IgD-negative memory B cell (primary cell): ENCODE results near the gene F13B. TPM values are rescaled to one million over a fixed set of nuclear protein-coding genes. Genes with fewer than 3 reads are reported as not detected.
"Not testable (repeated sequence)": the region's sequence is repeated elsewhere in the genome, so short reads cannot be mapped to it uniquely, and the experiment has no call there.

Source experiments
- H3K27ac Mint-ChIP-seq, 3 donors: one replicate each; pipeline ENCODE4 v1.8.0; 2020 to 2022; ENCODE audit warnings: mild to moderate bottlenecking in 3 of 3, mixed read lengths in 3 of 3, moderate library complexity in 1 of 3
- H3K27me3 Mint-ChIP-seq: one replicate; pipeline ENCODE4 v1.8.0; 2021; ENCODE audit warnings: mixed read lengths
- H3K36me3 Mint-ChIP-seq: one replicate; pipeline ENCODE4 v1.8.0; 2020; ENCODE audit warnings: mild to moderate bottlenecking, mixed read lengths
- H3K4me1 Mint-ChIP-seq, 3 donors: one replicate each; pipeline ENCODE4 v1.8.0; 2020 to 2022; ENCODE audit warnings: mixed read lengths in 3 of 3, mild to moderate bottlenecking in 1 of 3
- H3K4me3 Mint-ChIP-seq, 4 donors: one replicate each; pipeline ENCODE4 v1.8.0; 2020 to 2022; ENCODE audit warnings: mild to moderate bottlenecking in 4 of 4, mixed read lengths in 4 of 4, moderate library complexity in 3 of 4
- H3K9me3 Mint-ChIP-seq, 3 donors: one replicate each; pipeline ENCODE4 v1.8.0; 2020 to 2021; ENCODE audit warnings: mixed read lengths in 3 of 3, mild to moderate bottlenecking in 1 of 3
- polyA plus RNA-seq: library from polyadenylated mRNA; unstranded; fragments of 300-500 nt; fragmentation: Illumina TruSeq; gene quantifications from one replicate; pipeline ENCODE4 v1.2.3, GENCODE V29; 2021

Gene F13B, protein sequence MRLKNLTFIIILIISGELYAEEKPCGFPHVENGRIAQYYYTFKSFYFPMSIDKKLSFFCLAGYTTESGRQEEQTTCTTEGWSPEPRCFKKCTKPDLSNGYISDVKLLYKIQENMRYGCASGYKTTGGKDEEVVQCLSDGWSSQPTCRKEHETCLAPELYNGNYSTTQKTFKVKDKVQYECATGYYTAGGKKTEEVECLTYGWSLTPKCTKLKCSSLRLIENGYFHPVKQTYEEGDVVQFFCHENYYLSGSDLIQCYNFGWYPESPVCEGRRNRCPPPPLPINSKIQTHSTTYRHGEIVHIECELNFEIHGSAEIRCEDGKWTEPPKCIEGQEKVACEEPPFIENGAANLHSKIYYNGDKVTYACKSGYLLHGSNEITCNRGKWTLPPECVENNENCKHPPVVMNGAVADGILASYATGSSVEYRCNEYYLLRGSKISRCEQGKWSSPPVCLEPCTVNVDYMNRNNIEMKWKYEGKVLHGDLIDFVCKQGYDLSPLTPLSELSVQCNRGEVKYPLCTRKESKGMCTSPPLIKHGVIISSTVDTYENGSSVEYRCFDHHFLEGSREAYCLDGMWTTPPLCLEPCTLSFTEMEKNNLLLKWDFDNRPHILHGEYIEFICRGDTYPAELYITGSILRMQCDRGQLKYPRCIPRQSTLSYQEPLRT
- not detected for polyA plus RNA-seq

DNA sequence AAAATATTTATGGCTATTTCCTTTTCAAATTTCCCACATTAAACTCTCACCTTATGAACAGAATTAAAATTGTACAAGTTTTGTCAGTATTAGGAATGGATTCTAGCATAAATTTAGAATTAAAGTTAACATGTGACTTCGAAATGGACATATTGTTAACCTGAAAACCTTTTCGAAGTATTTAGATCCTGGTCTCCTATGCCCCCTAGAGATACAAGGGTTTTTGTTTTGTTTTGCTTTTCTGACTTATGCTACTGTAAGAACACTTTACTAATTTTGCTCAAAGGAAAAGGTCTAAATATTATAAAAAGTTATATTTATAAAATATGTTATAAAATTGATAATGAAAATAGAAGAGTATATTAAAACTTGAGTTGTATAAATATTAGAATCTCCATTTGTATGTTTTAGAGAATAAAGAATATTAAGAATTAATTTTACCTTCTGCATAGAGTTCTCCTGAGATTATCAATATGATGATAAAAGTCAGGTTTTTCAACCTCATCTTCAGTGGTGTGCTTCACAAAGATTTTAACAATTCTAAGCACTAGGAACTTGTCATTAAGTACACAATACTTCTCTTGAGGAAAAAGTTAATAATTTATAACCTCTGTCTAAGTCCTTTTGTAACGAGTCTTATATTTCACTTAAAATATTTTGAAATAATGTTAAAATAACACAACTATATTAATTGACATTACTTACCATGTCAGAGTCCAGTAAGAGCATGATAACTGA, at the start of gene F13B:
TSS of gene F13B (minus strand) at position 542 of the 738 bp plus-strand sequence. CDS start at position 505, 37 bp downstream.
- no peaks in the 10 kb centered on the region for H3K27me3 Mint-ChIP-seq
- H3K4me1 Mint-ChIP-seq = peaks cover 0 to 2% (median 0%) of the 10 kb centered on the region in 3 donors
- H3K4me3 Mint-ChIP-seq = no peak within 1 kb of the TSS
- peaks cover 0 to 10% (median 2%) of the 10 kb centered on the region in 3 donors for H3K9me3 Mint-ChIP-seq
- no peak within 1 kb of the TSS for H3K27ac Mint-ChIP-seq
- H3K36me3 Mint-ChIP-seq = no peaks in the 10 kb centered on the region

DNA sequence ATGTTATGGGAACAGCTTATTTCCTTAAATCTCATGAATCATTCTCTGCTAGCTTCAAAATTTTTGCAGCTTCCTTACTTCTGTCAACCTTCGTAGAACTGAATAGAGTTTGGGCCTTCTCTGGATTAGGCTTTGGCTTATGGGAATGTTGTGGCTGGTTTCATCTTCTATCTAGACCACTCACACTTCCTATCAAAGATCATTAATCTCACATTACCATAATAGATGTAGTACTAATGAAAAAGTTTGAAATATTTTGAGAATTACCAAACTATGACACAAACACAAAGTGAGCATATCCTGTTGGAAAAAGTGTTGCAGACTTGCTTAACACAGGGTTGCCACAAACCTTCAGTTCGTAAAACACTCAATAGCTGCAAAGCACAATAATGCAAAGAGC, 49.1 kb upstream of the F13B start:
- H3K9me3 Mint-ChIP-seq = no peaks in the 10 kb centered on the region

DNA sequence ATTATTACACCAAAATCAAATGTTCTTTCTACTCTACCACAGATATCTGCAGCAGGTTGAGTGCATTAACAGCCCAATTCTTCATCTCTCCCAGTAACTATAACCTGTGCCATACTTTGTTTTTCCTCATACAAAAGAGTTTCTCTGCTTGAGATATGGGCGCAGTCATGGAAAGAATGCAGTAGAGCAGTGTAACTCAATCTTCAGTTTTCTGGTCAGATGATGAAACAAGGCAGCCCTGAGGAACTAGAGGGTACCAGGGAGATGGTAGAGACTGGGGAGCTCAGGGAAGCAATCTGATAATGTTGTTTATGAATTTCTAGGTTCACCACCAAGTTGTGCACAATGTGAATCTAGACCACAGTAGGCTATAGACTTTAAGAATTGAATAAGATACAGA, 39.8 kb upstream of the F13B start:
- Mint-ChIP-seq H3K36me3 (peaks cover 2% of the 10 kb centered on the region), H3K27me3 (no peaks in the 10 kb centered on the region), H3K4me3 (no peak overlapping the region), H3K9me3 (no peaks in the 10 kb centered on the region), H3K4me1 (no peaks in the 10 kb centered on the region), H3K27ac (no peak overlapping the region)

More for the DNA sequence above, 49.1 kb upstream of the F13B start:
- Mint-ChIP-seq H3K4me3 (no peak overlapping the region), H3K4me1 (no peaks in the 10 kb centered on the region), H3K27me3 (no peaks in the 10 kb centered on the region), H3K36me3 (no peaks in the 10 kb centered on the region), H3K27ac (no peak overlapping the region)

DNA sequence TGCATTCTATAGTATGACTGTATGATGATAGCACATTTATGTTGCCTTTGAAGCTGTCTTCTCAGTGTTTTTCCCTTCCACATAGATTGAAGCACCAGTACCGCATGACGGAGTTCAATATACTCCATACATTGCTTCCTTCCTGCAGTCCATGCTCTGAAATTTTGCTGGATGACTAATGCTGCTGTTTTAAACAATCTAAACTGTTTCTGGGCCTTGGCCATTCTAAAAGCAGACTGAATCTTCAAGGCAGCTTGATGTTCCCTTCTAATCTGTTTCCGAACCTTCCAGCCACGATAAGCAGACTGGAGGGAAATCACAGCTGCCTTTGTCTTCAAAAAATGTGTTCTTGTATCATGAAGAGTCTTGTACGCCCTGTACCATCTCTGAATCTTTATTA, 36.2 kb upstream of the F13B start:
- Mint-ChIP-seq H3K27ac (no peak overlapping the region), H3K4me3 (no peak overlapping the region), H3K27me3 (no peaks in the 10 kb centered on the region), H3K4me1 (peaks cover 0 to 4% (median 0%) of the 10 kb centered on the region in 3 donors), H3K9me3 (no peaks in the 10 kb centered on the region), H3K36me3 (no peaks in the 10 kb centered on the region)

DNA sequence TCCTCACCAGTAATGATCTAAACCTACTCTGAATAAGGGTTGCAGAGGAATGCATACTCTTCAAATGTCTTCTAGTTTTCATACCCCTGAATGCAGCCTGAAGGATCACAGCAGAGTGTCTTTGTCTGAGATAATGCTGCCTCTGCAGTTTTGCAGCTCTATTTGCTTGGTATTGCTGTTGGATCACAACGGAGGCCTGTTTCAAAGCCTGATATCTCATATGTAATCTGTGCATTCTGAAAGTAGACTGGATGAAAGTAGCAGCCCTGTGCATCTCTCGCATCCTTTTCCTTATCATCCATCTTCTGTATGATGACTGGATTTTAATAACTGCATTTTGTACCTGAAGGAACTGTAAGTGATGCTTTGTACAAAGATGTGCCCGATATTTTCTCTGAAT, 34.9 kb upstream of the F13B start:
- Mint-ChIP-seq H3K36me3 (no peaks in the 10 kb centered on the region), H3K4me1 (peaks cover 0 to 4% (median 0%) of the 10 kb centered on the region in 3 donors), H3K27ac (no peak overlapping the region), H3K27me3 (no peaks in the 10 kb centered on the region), H3K9me3 (no peaks in the 10 kb centered on the region), H3K4me3 (no peak overlapping the region)

DNA sequence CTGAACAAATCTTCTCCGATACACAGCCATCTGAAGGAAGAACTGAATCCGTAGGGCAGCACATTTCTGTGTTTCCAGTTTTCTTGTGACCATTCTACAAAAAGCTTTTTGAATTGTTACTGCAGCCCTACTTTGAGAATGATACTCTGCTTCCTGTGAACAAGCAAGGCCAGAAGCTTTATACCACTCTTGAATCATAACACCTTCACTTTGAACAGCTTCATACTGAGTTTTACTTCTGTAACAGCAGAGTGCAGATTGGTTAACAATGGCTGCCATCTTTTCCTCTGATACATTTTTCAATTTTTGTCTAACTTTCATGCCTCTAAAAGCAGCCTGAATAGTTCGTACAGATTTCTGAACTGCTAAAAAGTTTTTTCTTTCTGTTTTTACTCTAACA, 33.6 kb upstream of the F13B start:
- H3K27me3 Mint-ChIP-seq = no peaks in the 10 kb centered on the region
- H3K9me3 Mint-ChIP-seq = no peaks in the 10 kb centered on the region
- no peaks in the 10 kb centered on the region for H3K36me3 Mint-ChIP-seq
- H3K4me1 Mint-ChIP-seq = peaks cover 0 to 4% (median 0%) of the 10 kb centered on the region in 3 donors
- no peak overlapping the region for H3K4me3 Mint-ChIP-seq
- H3K27ac Mint-ChIP-seq = no peak overlapping the region

DNA sequence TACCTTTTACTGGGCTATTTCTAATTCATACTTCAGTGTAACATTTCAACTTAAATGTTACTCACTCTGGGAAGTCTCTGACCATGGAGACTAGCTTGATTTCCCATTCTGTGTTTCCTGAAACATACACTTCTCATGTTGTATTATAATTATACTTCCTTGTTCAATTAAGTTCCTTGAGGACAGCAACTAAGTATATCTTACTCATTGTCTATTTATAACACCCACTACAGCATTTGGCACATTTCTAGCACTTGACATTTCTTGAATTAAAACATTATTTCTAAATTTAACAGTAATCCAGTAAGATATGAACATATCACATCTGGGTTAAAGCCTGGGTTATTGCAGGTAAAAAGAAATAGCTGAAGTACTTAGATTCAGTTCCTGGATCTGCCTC, 32.4 kb upstream of the F13B start:
- Mint-ChIP-seq H3K36me3 (no peaks in the 10 kb centered on the region), H3K4me1 (peaks cover 0 to 5% (median 0%) of the 10 kb centered on the region in 3 donors), H3K4me3 (no peak overlapping the region), H3K9me3 (no peaks in the 10 kb centered on the region), H3K27me3 (no peaks in the 10 kb centered on the region), H3K27ac (no peak overlapping the region)

DNA sequence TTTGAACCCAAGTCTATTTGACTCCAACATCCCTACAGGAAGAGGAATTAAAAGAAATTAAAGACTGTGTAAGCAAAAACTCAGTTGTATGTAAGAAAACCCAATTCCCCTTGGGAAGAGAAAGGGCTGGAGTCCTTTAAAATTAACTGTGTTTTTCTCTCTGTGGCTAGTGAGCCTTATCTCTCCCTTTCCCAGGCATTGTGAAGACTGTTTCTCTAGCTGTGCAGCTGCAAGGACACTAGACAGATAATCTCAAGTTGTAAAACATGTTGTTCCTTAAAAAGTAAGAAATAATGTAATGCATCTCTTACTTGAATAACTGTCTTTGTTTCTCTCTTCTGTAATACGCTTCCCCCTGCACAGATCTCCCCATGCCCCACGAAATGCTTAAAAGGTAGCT, 29.9 kb upstream of the F13B start:
- not testable (repeated sequence) for H3K27ac Mint-ChIP-seq, H3K4me1 Mint-ChIP-seq, H3K36me3 Mint-ChIP-seq, H3K27me3 Mint-ChIP-seq, H3K9me3 Mint-ChIP-seq, H3K4me3 Mint-ChIP-seq

DNA sequence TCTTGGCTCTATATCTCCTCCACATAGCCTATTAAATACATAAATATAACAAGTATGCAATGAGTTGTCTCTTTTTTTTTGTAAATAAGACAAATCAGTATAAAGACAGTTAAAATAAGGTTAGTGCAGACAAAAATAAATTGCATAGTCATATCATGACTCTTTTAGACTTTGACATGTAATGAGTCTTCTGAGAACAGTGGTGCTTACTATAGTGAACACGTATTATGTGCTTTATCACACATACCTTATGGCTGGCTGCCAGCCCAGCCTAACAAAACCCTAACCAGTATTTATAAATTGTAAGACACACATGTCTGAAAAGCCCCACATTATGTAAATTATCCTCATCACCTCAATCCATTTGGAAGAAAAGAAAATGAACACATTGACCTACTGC, 29.1 kb upstream of the F13B start:
- Mint-ChIP-seq H3K36me3 (no peaks in the 10 kb centered on the region), H3K4me1 (peaks cover 0 to 3% (median 0%) of the 10 kb centered on the region in 3 donors), H3K4me3 (no peak overlapping the region), H3K27me3 (no peaks in the 10 kb centered on the region), H3K27ac (no peak overlapping the region), H3K9me3 (no peaks in the 10 kb centered on the region)

DNA sequence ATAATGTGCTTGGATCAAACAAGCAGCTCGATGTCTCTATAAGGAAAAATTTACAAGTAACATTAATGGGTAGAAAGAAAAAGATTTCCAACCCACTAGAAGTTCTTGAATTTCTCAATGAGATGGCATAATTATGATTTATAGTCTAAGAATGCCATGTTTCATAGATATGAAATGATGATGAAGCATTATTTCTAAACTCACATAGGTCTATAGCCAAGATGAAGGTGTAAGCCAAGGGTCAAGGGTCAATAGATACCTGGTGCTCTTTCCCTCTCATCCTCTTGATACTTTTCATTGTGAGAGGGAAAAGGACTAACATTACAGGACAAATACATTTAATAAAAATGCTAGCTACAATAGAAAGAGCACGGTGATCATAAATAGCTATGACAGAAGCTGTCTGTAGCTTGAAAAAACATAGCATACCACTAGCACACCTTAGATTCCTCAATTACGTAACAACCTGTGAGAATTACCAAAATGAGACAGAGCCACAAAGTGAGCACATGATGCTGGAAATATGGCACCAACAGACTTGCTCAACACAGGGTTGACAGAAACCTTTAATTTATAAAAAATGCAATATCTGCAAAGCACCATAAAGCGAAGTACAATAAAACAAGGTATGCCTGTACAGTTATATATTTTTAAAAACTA, 26.3 kb upstream of the F13B start:
- no peaks in the 10 kb centered on the region for H3K9me3 Mint-ChIP-seq
- no peaks in the 10 kb centered on the region for H3K36me3 Mint-ChIP-seq
- no peaks in the 10 kb centered on the region for H3K27me3 Mint-ChIP-seq
- no peak overlapping the region for H3K27ac Mint-ChIP-seq
- peaks cover 0 to 1% (median 0%) of the 10 kb centered on the region in 3 donors for H3K4me1 Mint-ChIP-seq
- no peak overlapping the region for H3K4me3 Mint-ChIP-seq

DNA sequence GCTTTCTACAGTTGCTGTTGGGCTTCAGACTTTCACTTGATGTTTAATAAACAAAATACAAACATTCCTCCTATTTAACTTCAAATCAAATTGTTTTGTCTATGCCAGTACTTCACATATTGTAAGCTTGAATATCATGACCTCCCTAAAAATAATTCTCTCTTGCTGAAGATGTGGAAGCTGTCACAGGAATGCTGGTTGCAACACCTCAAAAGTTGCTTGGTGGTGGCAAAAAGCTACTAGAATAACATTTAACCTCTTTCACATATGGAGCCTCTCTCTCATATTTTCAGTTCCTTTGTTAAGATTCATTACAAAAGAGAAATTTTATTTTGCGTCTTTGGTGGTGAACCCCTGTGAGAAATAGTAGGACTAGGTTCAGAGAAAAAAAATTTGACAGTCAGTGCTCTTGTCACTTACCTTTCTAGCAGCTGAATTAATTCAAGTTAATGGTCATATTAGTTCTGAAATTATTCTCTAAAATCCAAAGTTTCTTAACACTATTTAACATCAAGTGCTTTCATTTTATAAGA, 25.5 kb upstream of the F13B start:
- peaks cover 0 to 1% (median 0%) of the 10 kb centered on the region in 3 donors for H3K4me1 Mint-ChIP-seq
- no peak overlapping the region for H3K27ac Mint-ChIP-seq
- no peaks in the 10 kb centered on the region for H3K36me3 Mint-ChIP-seq
- no peak overlapping the region for H3K4me3 Mint-ChIP-seq
- no peaks in the 10 kb centered on the region for H3K27me3 Mint-ChIP-seq
- no peaks in the 10 kb centered on the region for H3K9me3 Mint-ChIP-seq

DNA sequence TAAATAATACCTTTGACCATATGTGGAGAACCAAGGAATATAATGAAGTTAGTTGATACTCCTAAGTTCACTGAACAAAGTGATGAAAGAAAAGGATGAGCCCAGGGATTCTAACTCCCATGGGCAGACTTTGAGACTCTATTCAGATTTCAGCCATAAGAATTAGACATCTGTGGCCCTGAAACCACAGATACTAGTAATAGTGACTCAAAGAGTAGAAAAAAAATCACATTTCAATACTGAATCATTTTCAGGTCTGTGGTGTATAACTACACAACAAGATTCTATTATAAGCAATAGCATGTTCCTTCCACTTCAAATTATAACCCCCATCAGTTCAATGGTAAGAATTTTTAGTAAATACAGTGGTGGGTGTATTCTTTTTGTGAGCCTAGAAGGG, 16.4 kb upstream of the F13B start:
- peaks cover 3% of the 10 kb centered on the region for H3K27me3 Mint-ChIP-seq

DNA sequence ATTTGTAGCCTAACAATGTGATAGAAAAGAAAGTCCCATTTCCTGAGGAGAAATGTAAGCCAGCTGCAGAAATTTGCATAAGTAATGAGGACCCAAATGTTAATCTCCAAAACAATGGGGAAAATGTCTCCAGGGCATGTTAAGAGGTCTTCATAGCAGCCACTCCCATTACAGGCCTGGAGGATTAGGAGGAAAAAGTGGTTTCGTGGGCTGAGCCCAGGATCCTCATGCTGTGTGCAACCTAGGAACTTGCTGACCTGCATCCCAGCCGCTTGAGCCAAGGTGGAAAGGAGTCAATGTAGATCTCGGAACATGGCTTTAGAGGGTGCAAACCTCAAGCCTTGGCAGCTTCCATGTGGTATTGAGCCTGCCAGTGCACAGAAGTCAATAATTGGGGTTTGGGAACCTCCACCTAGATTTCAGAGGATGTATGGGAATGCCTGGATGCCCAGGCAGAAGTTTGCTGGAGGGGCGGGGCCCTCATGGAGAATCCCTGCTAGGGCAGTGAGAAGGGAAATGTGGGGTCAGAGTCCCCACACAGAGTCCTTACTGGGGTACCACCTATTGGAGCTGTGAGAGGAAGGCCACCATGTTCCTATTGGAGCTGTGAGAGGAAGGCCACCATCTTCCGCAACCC, 14.2 kb upstream of the F13B start:
- H3K36me3 Mint-ChIP-seq = peaks cover 2% of the 10 kb centered on the region
- peak overlapping the region in 1 of 3 donors; percentile 37 for H3K27ac Mint-ChIP-seq
- peaks cover 10 to 13% (median 12%) of the 10 kb centered on the region in 3 donors for H3K9me3 Mint-ChIP-seq
- peaks cover 3% of the 10 kb centered on the region for H3K27me3 Mint-ChIP-seq
- H3K4me1 Mint-ChIP-seq = no peaks in the 10 kb centered on the region
- no peak overlapping the region for H3K4me3 Mint-ChIP-seq

More for the DNA sequence above, 16.4 kb upstream of the F13B start:
- Mint-ChIP-seq H3K4me3 (no peak overlapping the region), H3K4me1 (no peaks in the 10 kb centered on the region), H3K27ac (no peak overlapping the region), H3K36me3 (peaks cover 2% of the 10 kb centered on the region), H3K9me3 (peaks cover 10 to 13% (median 12%) of the 10 kb centered on the region in 3 donors)

DNA sequence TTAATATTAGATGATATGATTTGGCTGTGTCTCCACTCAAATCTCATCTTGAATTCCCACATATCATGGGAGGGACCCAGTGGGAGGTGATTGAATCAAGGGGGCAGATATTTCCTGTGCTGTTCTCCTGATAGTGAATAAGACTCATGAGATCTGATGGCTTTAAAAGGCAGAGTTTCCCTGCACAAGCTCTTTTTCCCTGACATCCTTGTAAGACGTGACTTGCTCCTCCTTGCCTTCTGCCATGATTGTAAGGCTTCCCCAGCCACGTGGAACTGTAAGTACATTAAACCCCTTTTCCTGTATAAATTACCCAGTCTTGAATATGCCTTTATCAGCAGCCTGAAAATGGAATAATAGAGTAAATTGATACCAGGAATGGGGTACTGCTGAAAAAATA, 13.3 kb upstream of the F13B start:
- peaks cover 2% of the 10 kb centered on the region for H3K36me3 Mint-ChIP-seq
- no peak overlapping the region for H3K27ac Mint-ChIP-seq
- H3K4me3 Mint-ChIP-seq = no peak overlapping the region
- peaks cover 3% of the 10 kb centered on the region for H3K27me3 Mint-ChIP-seq
- peaks cover 10 to 13% (median 12%) of the 10 kb centered on the region in 3 donors for H3K9me3 Mint-ChIP-seq
- H3K4me1 Mint-ChIP-seq = no peaks in the 10 kb centered on the region
